Panc1 (cell line): Measurements from ENCODE around the gene SLC3A2. TPM values are rescaled to one million over a fixed set of nuclear protein-coding genes. Genes with fewer than 3 reads are reported as not detected.

Source experiments
- total RNA-seq: library from RNA; stranded (reverse); gene quantifications from one replicate; pipeline ENCODE4 v1.2.1, GENCODE V29; 2021; ENCODE audit not compliant: unreplicated experiment

SLC3A2 gene
- total RNA-seq, 1 experiment from 2014 or later: 184 TPM

Other genes with a start within 250 kb of the SLC3A2 start
- gene GANAB, start 234.3 kb upstream of the SLC3A2 start, total RNA-seq: 415 TPM
- gene INTS5, start 227.6 kb upstream of the SLC3A2 start, total RNA-seq: 22.0 TPM
- 96.7 TPM for gene C11orf98, start 215.7 kb upstream of the SLC3A2 start, total RNA-seq
- gene CSKMT, start 215.6 kb upstream of the SLC3A2 start, total RNA-seq: 36.9 TPM
- gene UQCC3, start 209.2 kb upstream of the SLC3A2 start, total RNA-seq: 7.4 TPM
- 15.5 TPM for gene LBHD1, start 208.6 kb upstream of the SLC3A2 start, total RNA-seq
- gene UBXN1, start 201.8 kb upstream of the SLC3A2 start, total RNA-seq: 105 TPM
- 0.13 TPM for gene LRRN4CL, start 191.4 kb upstream of the SLC3A2 start, total RNA-seq
- gene BSCL2, start 173.5 kb upstream of the SLC3A2 start, total RNA-seq: 82.1 TPM
- not detected for gene GNG3, start 173.2 kb upstream of the SLC3A2 start, total RNA-seq
- 47.3 TPM for gene HNRNPUL2, start 153.4 kb upstream of the SLC3A2 start, total RNA-seq
- 39.4 TPM for gene TTC9C, start 152.4 kb upstream of the SLC3A2 start, total RNA-seq
- 12.9 TPM for gene ZBTB3, start 126.7 kb upstream of the SLC3A2 start, total RNA-seq
- gene POLR2G, start 119.3 kb upstream of the SLC3A2 start, total RNA-seq: 114 TPM
- gene TAF6L, start 109.5 kb upstream of the SLC3A2 start, total RNA-seq: 32.6 TPM
- gene TMEM179B, start 93.5 kb upstream of the SLC3A2 start, total RNA-seq: 50.9 TPM
- gene TMEM223, start 88.9 kb upstream of the SLC3A2 start, total RNA-seq: 20.1 TPM
- gene NXF1, start 75.5 kb upstream of the SLC3A2 start, total RNA-seq: 56.7 TPM
- 31.4 TPM for gene STX5, start 48.8 kb upstream of the SLC3A2 start, total RNA-seq
- not detected for gene TEX54, start 48.1 kb upstream of the SLC3A2 start, total RNA-seq
- 62.9 TPM for gene WDR74, start 41.3 kb upstream of the SLC3A2 start, total RNA-seq
- not detected for gene CHRM1, start 40.5 kb downstream of the SLC3A2 start, total RNA-seq
- gene SLC22A6, start 104.1 kb downstream of the SLC3A2 start, total RNA-seq: not detected
- not detected for gene SLC22A8, start 134.9 kb downstream of the SLC3A2 start, total RNA-seq